HG03378 (cell line): ENCODE measurements around the gene GADD45B.
"Not testable (repeated sequence)": the region's sequence is repeated elsewhere in the genome, so short reads cannot be mapped to it uniquely, and the experiment has no call there.

Experiments
- ATAC-seq: cut with Tn5 transposase; IDR thresholded peaks from one replicate; pipeline ENCODE4 v1.9.1; 2021; ENCODE audit warnings: mild to moderate bottlenecking, moderate library complexity; ENCODE audit not compliant: unreplicated experiment

GADD45B gene

DNA sequence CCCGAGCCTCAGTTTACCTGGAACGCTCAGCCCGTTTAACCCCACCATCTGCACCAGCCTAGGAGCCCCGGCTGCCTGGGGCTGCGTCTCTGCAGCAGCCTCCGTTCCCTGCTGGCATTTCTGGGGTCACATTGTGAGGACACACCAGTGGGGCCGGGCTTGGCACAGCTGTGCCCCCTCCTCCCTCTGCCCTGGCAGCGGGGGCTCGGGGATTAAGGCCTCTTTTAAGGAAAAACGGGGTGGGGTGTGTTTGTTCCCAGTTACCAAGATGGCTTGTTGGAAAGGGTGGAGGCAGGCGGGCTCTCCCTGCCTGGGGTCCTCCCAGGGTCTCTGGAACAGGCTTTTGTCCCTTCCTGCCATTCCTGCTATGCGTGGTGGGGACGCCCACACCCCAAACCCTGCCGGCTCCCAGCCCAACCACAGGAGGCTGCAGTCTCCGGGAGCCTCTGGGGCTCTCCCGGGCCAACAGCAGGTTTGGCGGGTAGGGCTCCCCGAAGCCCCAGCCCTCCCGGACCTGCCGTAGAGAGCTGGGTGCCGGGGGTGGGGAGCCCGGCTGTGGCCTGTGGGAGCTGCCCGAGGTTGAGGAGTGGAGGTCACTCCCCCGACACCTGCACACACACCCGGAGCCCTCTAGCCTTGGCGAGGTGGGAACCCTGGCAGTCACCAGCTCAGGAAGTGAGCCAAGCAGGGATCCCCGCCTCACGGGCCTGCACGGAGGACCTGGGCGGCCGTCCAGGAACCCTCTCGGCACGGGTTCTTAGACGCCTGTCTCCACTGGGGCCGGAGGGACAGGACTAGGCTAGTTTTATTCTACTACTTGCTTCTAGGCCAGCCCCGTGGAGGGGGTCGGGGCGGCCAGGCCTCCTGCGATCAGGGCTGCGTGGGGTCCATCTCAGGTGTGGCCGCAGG is 36.9 kb downstream of the GADD45B start:
- ATAC-seq = no peak

DNA sequence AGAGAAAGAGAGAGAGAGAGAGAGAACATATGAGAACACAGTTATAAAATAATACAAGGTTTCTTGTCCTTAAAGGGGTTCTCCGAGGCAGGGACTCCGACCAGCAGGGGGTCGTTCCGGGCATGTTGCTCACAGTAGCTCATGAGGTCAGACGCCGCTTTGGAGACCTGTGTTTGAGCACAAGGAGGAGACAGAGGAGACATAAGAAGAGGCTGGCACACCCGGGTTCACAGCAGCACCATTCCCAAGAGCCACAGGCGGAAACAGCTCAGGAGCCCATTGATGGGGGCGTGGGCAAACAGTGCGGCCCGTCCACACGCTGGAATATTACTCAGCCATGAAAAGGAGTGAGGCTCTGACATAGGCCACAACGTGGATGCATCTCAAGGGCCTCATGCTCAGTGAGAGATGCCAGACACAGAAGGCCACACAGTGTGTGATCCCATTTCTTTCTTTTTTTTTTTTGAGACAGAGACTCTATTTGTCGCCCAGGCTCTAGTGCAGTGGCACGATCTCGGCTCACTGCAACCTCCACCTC is 39.1 kb downstream of the GADD45B start:
- no peak for ATAC-seq

DNA sequence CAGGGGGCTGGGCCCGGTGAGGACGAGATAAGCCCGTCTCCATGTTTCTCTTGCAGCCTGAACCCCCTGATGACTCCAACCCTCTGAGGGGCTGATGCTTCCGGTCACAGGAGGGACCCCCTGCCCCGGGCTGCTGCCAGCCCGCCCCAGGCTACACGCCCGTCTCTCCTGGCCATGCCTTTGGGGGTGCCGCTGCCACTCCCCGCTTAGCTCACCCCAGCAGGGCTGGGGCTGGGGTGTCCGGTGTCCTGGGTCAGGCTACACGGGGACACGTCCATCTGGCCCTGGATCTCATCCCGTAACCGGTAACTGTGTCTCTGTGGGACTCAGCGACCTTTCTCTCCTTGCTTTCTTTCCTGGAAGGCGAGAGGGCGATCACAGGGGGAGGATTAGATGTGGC is 40.8 kb downstream of the GADD45B start:
- no peak for ATAC-seq

DNA sequence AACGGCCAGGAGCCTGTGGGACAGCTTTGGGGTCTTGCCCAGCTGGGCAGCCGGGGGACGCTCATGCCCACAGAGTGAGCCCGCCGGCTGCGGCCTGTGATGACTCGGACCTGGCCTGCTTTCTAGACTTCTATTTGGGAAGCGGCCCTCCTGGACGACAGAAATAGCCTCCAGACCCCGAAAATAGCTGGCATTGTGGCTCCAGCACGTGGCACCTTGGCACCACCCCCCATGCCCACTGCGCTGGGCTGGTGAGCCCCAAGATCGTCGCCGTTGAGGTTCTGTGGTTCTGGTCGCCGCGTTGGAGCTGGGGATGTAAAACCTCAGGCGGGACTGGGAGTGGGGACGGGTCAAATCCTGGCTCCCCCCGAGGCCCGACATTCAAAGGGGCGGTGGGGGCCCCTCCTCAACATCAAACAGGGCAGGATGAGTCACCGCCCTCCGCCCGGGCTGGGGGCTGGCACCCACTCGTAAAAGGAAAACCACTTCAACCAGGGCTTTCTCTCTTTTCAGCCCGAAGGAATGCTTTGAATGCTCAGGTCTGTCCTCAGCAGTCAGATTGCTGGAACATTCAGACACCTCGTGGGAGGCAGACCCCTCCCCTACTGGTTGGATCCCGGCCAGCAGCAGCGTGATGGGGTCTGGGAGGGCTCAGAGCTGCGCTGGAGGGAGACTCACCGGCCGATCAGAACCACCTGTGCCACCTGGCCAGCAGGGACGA is 42.1 kb downstream of the GADD45B start:
- ATAC-seq = no peak

DNA sequence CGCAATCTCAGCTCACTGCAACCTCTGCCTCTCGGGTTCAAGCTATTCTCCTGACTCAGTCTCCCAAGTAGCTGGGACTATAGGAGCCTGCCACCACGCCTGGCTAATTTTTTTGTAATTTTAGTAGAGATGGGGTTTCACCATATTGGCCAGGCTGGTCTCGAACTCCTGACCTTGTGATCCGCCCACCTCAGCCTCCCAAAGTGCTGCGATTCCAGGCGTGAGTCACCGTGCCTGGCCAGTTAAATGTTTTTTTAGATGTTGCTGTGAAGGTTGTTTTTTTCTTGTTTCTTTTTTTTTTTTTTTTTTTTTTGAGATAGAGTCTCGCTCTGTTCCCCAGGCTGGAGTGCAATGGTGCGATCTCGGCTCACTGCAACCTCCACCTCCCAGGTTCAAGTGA is 42.9 kb downstream of the GADD45B start:
- ATAC-seq = not testable (repeated sequence)

DNA sequence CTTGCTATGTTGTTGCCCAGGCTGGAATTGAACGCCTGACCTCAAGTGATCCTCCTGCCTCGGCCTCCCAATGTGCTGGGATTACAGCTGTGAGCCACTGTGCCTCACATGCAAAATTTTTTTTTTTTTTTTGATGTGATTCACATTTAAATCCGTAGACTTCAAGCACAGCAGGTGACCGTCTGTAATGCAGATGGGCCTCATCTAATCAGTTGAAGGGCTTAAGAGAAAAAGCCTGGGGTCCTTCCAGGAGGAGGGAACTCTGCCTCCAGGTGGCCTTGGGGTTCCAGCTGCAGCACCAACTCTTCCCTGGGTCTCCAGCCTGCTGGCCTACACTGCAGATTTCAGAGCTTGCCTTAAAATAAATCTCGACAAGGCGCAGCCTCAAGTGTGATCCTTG is 43.6 kb downstream of the GADD45B start:
- no peak for ATAC-seq

DNA sequence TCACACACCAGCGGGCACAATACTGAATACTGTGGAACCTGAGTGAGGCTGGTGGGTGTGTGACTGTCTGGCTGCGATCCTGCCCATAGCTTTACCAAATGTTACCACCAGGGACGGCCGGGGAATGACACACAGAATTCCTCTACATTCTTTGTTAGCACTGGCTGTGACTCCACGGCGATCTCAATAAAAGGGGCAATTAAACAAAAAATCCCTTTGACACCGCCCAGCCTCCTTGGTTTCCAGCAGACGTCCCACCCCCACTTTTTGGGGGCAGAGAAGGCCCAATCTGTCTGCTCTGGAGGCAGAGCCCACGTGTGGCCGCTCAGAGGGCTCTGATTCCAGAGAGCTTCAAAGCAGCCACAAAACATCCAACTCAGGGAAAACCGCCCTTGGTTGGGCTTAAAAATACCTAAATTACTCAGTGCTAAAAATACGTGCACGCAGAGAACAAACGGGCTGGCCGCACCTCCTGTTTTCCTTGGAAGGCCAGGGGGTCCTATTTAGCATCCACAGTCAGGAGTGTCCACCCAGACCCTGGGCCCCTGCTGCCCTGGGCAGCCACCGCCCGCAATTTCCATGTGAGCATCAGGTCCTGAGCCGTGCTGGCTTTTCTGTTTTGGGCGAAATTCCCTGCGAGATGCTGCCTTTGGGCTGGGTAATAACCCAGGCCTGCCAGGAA is 47.8 kb downstream of the GADD45B start:
- no peak for ATAC-seq

DNA sequence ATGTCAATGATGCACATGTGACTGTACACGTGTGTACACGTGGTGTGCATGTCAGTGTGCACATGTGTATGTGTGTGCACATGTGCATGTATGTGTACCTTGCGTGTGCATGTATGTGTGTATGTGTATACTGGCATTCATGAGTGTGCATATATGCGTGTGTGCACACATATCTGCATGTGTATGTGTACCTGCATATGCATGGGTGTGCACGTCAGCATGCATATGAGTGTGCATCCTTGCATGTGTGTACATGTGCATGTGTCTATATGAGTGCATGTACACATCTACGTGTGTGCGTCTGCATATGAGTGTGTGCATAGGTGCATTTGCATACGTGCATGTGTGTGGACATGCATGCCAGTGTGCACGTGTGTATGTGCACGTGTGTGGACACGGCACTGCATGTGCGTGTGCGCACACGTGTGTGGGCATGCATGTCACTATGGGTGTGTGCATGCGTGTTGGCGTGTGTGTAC is 48.5 kb downstream of the GADD45B start:
- no peak for ATAC-seq

DNA sequence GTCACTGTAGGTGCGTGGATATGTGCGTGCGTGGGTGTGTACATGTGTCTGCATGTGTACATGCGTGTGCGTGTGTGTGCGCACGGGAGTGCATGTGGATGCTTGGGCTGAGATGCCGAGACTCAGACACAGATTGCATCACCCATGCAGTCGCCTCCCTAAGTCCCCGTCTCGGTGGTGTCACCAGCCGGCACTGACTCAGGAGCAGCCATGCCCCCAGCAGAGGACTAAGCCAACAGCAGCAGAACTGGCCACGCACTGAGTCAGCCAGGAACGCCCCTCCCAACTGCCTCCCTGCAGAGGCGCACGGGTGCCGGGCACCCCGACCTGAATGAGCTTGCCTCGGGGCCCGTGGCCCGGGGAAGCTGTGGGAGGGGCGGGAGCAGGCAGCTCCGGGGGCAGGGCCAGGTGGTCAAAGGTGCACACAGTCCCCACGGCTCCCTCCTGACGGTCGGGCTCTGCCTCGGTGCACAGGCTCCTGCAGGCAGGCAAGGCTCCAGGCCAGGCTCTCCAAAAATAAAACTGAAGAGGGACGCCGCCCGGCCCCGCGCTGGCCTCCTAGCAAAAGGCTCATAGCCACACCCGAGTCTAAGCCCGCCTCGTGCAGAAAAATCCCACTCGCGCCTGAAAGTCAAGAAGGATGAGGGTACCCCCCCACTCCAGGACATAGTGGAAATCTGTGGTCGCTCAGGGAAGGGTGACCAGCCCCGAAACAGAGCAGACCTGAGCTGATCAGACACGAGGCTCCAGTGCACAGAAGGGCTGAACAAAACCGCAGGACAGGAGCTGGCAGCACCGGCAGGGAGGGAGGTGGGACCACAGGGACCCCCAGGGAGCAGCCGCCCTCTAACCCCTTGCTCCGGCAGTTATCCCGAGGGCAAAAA is 49.2 kb downstream of the GADD45B start:
- ATAC-seq = no peak

DNA sequence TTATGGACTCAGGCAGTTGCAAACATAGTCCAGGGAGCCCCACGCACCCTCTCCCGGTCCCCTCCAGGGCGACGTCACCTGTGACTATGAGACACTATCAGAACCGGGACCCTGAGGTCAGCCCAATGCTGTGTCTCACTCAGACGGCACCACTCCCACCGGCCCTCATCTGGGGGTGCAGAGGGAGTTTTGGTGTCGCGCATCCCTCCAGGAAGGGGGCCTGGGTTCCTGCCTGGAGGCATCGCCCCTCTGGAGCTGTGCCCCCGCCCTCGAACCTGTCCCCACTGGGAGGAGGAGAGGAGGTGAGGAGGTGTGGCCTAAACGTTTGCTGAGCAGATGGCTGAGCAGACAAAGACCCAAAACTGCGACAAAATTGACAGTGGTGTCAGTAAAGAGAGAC is 51.2 kb downstream of the GADD45B start:
- ATAC-seq = no peak

DNA sequence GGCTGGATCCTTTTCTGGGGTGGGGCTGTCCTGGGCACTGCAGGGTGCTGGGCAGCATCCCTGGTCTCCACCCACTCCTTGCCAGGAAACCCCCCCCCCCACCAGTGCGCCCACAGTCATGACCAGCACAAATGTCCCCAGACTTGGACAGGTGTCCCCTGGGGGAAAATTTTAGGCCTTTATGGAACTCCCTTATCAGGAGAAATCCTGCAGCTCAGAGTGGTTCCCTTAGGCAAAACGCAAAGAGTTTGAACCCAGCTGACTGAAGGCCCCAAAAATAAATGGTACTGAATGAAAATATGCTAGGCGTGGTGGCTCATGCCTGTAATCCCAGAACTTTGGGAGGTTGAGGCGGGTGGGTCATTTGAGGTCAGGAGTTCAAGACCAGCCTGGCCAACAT is 51.8 kb downstream of the GADD45B start:
- ATAC-seq = no peak
